Measurements from ENCODE around the gene CAST.

CAST gene

DNA sequence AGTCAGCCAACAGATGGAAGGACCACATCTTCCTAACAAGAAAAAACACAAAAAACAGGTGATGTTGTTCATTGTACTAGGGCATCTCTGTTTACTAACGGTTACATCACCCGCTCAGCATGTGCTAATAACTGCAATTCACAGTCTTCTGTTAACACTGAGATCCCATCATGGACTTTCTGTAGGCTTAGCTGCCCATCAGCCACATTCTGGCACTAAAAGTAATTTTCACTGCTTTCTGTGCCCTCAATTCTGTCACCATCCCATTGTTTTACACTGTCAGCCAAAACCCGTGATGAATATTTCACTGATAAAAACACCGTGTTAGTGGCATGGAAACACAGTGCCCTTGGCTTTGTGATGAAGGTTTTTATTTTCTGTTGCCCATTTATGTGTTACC lies 64.6 kb downstream of the CAST start:
- TF ChIP-seq, protein P1, sequence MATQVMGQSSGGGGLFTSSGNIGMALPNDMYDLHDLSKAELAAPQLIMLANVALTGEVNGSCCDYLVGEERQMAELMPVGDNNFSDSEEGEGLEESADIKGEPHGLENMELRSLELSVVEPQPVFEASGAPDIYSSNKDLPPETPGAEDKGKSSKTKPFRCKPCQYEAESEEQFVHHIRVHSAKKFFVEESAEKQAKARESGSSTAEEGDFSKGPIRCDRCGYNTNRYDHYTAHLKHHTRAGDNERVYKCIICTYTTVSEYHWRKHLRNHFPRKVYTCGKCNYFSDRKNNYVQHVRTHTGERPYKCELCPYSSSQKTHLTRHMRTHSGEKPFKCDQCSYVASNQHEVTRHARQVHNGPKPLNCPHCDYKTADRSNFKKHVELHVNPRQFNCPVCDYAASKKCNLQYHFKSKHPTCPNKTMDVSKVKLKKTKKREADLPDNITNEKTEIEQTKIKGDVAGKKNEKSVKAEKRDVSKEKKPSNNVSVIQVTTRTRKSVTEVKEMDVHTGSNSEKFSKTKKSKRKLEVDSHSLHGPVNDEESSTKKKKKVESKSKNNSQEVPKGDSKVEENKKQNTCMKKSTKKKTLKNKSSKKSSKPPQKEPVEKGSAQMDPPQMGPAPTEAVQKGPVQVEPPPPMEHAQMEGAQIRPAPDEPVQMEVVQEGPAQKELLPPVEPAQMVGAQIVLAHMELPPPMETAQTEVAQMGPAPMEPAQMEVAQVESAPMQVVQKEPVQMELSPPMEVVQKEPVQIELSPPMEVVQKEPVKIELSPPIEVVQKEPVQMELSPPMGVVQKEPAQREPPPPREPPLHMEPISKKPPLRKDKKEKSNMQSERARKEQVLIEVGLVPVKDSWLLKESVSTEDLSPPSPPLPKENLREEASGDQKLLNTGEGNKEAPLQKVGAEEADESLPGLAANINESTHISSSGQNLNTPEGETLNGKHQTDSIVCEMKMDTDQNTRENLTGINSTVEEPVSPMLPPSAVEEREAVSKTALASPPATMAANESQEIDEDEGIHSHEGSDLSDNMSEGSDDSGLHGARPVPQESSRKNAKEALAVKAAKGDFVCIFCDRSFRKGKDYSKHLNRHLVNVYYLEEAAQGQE (IDR thresholded peaks at IDR 0.05; ENCODE audit: insufficient read depth in 1 of 2, low read depth in 2 of 2, low read length in 2 of 2), result no peak
- TF ChIP-seq SIN3A (IDR thresholded peaks at IDR 0.05; ENCODE audit: borderline replicate concordance, insufficient read depth, low read length) (no peak), POLR2AphosphoS5 (IDR thresholded peaks at IDR 0.05; ENCODE audit: low read depth, low read length) (no peak), FOXP2 (optimal IDR thresholded peaks at IDR 0.05; ENCODE audit: borderline replicate concordance, extremely low read depth, extremely low read length, insufficient read depth) (no peak)

DNA sequence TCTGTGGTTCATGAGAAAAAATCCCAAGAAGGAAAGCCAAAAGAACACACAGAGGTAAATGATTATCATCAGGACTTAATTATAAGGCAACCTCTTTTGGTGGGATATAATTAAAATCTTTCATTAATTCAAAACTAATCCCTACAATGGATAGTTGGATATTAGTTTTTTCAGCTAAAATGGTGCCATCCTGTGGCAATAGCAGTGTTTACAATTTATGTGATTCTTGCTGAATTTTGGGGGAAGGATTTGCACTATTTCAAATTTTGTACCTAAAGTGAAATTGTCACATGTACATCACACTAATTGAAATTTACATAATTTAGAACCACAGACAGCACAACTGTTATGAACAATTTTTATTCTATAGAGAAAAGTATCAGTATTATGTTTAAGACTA lies 67.0 kb downstream of the CAST start:
- no peak for TF ChIP-seq TAF1 (IDR thresholded peaks at IDR 0.05; ENCODE audit: borderline replicate concordance, insufficient read depth, low read length)
- TF ChIP-seq SIN3A (IDR thresholded peaks at IDR 0.05; ENCODE audit: borderline replicate concordance, insufficient read depth, low read length), result no peak
- TF ChIP-seq, protein P1 (IDR thresholded peaks at IDR 0.05; ENCODE audit: insufficient read depth in 1 of 2, low read depth in 2 of 2, low read length in 2 of 2), result no peak
- no peak for TF ChIP-seq POLR2AphosphoS5 (IDR thresholded peaks at IDR 0.05; ENCODE audit: low read depth, low read length)
- no peak for TF ChIP-seq FOXP2 (optimal IDR thresholded peaks at IDR 0.05; ENCODE audit: borderline replicate concordance, extremely low read depth, extremely low read length, insufficient read depth)

DNA sequence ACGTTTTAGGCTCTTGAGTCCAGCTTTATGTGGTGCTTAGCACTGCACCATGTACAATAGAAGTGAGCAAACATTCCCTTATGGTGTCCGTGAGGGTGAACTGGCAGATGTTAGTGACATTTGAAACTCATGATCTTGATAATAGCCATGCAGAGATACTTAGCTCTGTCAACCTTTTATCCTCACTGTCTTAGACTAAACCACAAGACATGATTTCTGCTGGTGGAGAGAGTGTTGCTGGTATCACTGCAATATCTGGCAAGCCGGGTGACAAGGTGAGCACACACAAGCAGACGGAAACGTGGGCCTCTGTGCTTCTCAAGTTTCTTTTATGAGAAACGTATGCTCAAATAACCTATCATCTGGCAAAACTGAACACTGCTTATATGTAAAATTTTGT lies 68.4 kb downstream of the CAST start:
- TF ChIP-seq SIN3A (IDR thresholded peaks at IDR 0.05; ENCODE audit: borderline replicate concordance, insufficient read depth, low read length) (no peak), TAF1 (IDR thresholded peaks at IDR 0.05; ENCODE audit: borderline replicate concordance, insufficient read depth, low read length) (no peak), FOXP2 (optimal IDR thresholded peaks at IDR 0.05; ENCODE audit: borderline replicate concordance, extremely low read depth, extremely low read length, insufficient read depth) (no peak), POLR2AphosphoS5 (IDR thresholded peaks at IDR 0.05; ENCODE audit: low read depth, low read length) (no peak)
- TF ChIP-seq, protein P1 (IDR thresholded peaks at IDR 0.05; ENCODE audit: insufficient read depth in 1 of 2, low read depth in 2 of 2, low read length in 2 of 2), result no peak

DNA sequence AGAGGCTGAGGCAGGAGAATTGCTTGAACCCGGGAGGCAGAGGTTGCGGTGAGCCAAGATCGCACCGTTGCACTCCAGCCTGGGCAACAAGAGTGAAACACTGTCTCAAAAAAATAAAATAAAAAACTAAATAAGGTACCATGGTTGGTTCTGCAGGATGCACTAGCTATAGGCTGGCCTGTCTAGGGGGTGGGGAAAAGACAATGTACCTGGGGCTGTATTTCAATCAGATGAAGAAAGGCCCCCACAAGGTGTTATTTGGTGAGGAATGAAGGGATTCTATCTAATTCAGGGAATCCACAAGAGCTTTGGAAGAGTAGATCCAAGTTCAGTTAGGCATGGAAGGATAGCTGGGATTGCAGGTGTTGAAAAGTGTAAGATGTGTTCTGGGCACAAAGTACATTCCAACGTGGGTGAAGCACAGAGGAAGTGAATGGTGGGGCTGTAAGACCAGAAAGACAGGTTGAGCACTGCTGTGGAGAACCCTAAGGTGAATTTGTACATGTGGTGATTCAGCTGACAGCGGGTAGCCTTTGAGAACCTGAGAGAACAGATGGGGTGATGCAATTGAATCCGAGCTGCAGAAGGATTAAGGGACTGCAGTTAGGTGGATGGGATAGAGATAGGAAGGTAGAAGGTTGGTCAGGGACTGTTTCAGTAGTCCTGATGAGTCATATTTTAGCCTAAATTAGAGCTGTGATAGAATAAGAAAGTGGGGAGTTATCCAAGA lies 71.8 kb downstream of the CAST start:
- no peak for TF ChIP-seq FOXP2 (optimal IDR thresholded peaks at IDR 0.05; ENCODE audit: borderline replicate concordance, extremely low read depth, extremely low read length, insufficient read depth)
- TF ChIP-seq TAF1 (IDR thresholded peaks at IDR 0.05; ENCODE audit: borderline replicate concordance, insufficient read depth, low read length), result no peak

DNA sequence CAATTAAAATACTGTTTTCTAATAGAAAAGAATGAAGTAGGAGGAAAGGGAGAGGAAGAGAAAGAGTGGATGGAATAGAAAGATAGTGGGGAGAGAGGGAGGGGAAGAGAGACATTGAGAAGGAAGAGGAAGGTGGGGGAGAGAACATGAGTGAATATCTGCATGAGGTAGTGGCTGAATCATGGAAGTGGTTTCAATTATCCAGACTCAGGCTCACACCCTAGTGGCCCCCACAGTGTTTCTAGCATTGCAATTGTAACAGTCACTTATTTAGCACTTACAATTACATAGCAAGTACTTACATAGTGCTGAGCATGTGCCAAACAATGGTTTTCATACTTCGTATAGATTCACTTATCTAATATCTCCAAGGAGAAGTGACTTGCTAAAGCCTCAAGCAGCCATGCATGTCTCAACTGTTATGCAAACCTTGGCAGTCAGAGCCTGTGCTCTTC lies 72.7 kb downstream of the CAST start:
- TF ChIP-seq POLR2AphosphoS5 (IDR thresholded peaks at IDR 0.05; ENCODE audit: low read depth, low read length), result no peak

DNA sequence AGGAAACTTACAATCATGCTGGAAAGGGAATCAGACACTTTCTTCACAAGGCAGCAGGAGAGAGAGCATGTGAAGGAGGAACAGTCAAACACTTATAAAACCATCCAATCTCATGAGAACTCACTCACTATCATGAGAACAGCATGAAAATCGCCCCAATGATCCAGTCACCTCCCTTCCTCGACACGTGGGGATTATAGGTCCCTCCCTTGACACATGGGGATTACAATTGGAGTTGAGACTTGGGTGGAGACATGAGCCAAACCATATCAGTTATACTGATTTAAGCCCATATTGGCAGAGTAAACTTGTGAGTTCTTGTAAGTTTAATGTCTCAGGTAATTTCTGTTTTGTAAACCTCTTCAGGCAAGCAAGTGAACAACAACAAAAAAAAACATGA lies 74.8 kb downstream of the CAST start:
- TF ChIP-seq FOXP2 (optimal IDR thresholded peaks at IDR 0.05; ENCODE audit: borderline replicate concordance, extremely low read depth, extremely low read length, insufficient read depth) (no peak), SIN3A (IDR thresholded peaks at IDR 0.05; ENCODE audit: borderline replicate concordance, insufficient read depth, low read length) (no peak), POLR2AphosphoS5 (IDR thresholded peaks at IDR 0.05; ENCODE audit: low read depth, low read length) (no peak), TAF1 (IDR thresholded peaks at IDR 0.05; ENCODE audit: borderline replicate concordance, insufficient read depth, low read length) (no peak)
- TF ChIP-seq, protein P1 (IDR thresholded peaks at IDR 0.05; ENCODE audit: insufficient read depth in 1 of 2, low read depth in 2 of 2, low read length in 2 of 2), result no peak

Measured in PFSK-1 (cell line).